ENCODE data around the gene RBFOX1.

The RBFOX1 gene

DNA sequence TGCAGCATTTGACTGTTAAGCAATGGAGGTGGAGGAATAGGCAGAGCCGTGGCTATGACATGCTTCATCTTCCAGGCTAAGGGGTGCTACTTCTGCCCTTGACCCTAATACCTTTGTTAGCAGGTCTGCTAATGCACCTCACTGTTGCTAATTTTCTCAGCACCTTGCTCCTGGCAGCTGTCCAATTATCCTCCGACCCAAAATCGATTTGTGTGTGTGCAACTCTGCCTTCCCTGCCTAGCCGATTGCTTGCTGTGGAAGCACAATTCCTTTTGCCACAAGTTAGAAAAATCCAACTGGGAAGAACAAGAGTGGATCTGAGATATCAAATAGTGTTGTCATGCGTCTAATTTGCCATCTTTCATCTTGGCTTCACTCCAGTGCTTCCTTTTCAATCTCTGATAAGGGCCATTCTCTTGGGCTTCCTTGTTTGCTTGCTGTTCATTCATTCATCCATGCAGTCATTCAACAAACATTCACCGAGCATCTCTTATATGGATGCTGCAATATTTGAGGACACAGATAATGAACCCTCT lies 422.8 kb downstream of the RBFOX1 start:
- H3K27ac ChIP-seq (ENCODE audit: low read depth, low read length, severe bottlenecking): no peak overlapping the region
- WGBS, 2 experiments (ENCODE audit: insufficient coverage in 2 of 2): 85 to 92% methylated on average over 3 to 4 of the region's 6 CpGs
- no peak overlapping the region for H3K4me3 ChIP-seq (ENCODE audit: extremely low read depth, insufficient read depth, low read length, poor library complexity, severe bottlenecking)

More for the DNA sequence above, 422.8 kb downstream of the RBFOX1 start:
- H3K36me3 ChIP-seq (ENCODE audit: control insufficient read depth, insufficient read depth, low read length): no peaks in the 10 kb centered on the region
- H3K9me3 ChIP-seq (ENCODE audit: control insufficient read depth, low read length): no peaks in the 10 kb centered on the region
- no peaks in the 10 kb centered on the region for H3K4me1 ChIP-seq (ENCODE audit: control insufficient read depth, insufficient read depth, low read length, poor library complexity, severe bottlenecking)
